Panc1 (cell line): ENCODE results near the gene WHRN. TPM values are rescaled to one million over a fixed set of nuclear protein-coding genes. Genes with fewer than 3 reads are reported as not detected.
A peak's percentile ranks its signal among the peaks of the same experiment; 100 is the strongest.

Experiments
- ATAC-seq: fragments of 200-7000 bp; cut with Tn5 transposase; 2 replicates; pipeline ENCODE4 v1.9.1; 2020; ENCODE audit warnings: mild to moderate bottlenecking, moderate library complexity
- BruUV-seq: library from RNA; stranded (reverse); fragments of 400-500 nt; replicated peaks from 2 replicates; lab custom pipeline; 2021; lab: Mats Ljungman, UMichigan
- CTCF ChIA-PET: fragments of 300-600 bp; sonication (Branson Sonifier 250); formaldehyde crosslinking; loops from one replicate; lab custom pipeline; 2022; ENCODE audit warnings: antibody characterized with exemption; lab: Charles Lee
- POLR2A ChIA-PET: fragments of 300-600 bp; sonication (Branson Sonifier 250); formaldehyde crosslinking; loops from one replicate; lab custom pipeline; 2022; ENCODE audit warnings: antibody characterized with exemption; lab: Charles Lee
- DNase-seq: peaks from one replicate; pipeline ENCODE4 v3.0.0-alpha.2; 2010; ENCODE audit warnings: low read depth, low spot score
- H3K27ac ChIP-seq: 2 replicates; pipeline ENCODE4 v1.5.1; 2011; ENCODE audit warnings: mild to moderate bottlenecking, low read length, inconsistent platforms
- H3K27me3 ChIP-seq: fragments of 200-500 bp; sonication (Bioruptor generic); 2 replicates; pipeline ENCODE4 v1.6.0; 2014; ENCODE audit warnings: low read length, inconsistent platforms; ENCODE audit not compliant: control insufficient read depth, insufficient read depth
- H3K36me3 ChIP-seq: fragments of 200-500 bp; sonication (Bioruptor generic); 2 replicates; pipeline ENCODE4 v1.5.1; 2014; ENCODE audit warnings: inconsistent platforms, mild to moderate bottlenecking, low read length, moderate library complexity; ENCODE audit not compliant: control insufficient read depth, insufficient read depth
- H3K4me1 ChIP-seq: 2 replicates; pipeline ENCODE4 v1.5.1; 2011; ENCODE audit warnings: inconsistent platforms, mild to moderate bottlenecking, low read length, moderate library complexity; ENCODE audit not compliant: control insufficient read depth, insufficient read depth
- H3K4me3 ChIP-seq, 2 experiments: 2 replicates each; pipeline ENCODE4 v1.5.1; 2011 to 2012; ENCODE audit warnings: low read depth in 2 of 2, low read length in 2 of 2, mild to moderate bottlenecking in 2 of 2, inconsistent platforms in 1 of 2, moderate library complexity in 1 of 2
- H3K9me3 ChIP-seq: fragments of 200-500 bp; sonication (Bioruptor generic); 2 replicates; pipeline ENCODE4 v1.5.1; 2014; ENCODE audit warnings: low read depth, mild to moderate bottlenecking, inconsistent platforms, low read length, moderate library complexity; ENCODE audit not compliant: control insufficient read depth, insufficient read depth
- POLR2AphosphoS5 ChIP-seq: IDR thresholded peaks from 2 replicates; pipeline ENCODE4 v1.6.1; 2012; ENCODE audit warnings: mild to moderate bottlenecking, low read depth, low read length, moderate library complexity
- REST ChIP-seq, 2 experiments: IDR thresholded peaks; 2 replicates each; pipeline ENCODE4 v1.6.1; 2011 to 2012; ENCODE audit warnings: low read depth in 2 of 2, control low read depth in 1 of 2, low read length in 1 of 2, mild to moderate bottlenecking in 1 of 2, moderate library complexity in 1 of 2; ENCODE audit not compliant: insufficient read depth in 1 of 2
- SIN3A ChIP-seq: IDR thresholded peaks from 2 replicates; pipeline ENCODE4 v1.6.1; 2012; ENCODE audit warnings: low read depth, mild to moderate bottlenecking, low read length, moderate library complexity, borderline replicate concordance; ENCODE audit not compliant: insufficient read depth
- TCF7L2 ChIP-seq: IDR thresholded peaks from 2 replicates; pipeline ENCODE4 v1.6.1; 2011; ENCODE audit warnings: mild to moderate bottlenecking, low read depth, low read length, inconsistent platforms
- in situ Hi-C: cut with HindIII; loops from 2 replicates; pipeline ENCODE4 v1.10.0; 2016; ENCODE audit warnings: low sequenced_read_pairs, low pct_unique_long_range_greater_than_20kb
- intact Hi-C: fragments of 100-400 bp; cut with micrococcal nuclease; formaldehyde crosslinking; loops from one replicate; pipeline ENCODE4 v1.10.0; 2022; ENCODE audit not compliant: unreplicated experiment
- total RNA-seq: library from RNA; stranded (reverse); gene quantifications from one replicate; pipeline ENCODE4 v1.2.1, GENCODE V29; 2021; ENCODE audit not compliant: unreplicated experiment
- TF ChIP-seq, protein P1 (sequence below): fragments of 450-650 bp; IDR thresholded peaks from 2 replicates; pipeline ENCODE4 v1.5.1; 2017; ENCODE audit warnings: mild to moderate bottlenecking

The WHRN gene
- total RNA-seq, 1 experiment from 2014 or later: 18.0 TPM

DNA sequence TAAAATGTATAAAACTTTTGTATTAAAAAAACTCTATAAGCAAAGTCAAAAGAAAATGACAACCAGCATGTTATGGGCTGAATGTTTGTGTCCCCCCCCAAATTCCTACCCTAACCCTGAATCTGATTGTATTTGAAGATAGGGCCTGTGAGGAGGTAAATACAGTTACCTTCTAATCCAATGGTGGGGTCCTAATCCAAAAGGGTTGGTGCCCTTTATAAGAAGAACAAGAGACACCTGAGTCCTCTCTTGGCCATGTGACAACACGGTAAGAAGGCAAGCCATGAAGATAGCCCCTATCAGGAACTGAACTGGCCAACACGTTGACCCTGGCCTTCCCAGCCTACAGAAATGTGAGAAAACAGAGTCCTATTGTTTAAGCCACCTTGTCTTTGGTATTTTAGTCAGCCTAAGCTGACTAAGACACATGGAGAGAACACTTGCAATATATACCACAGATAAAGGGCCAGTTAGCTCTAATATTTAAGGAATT lies 67.8 kb downstream of the WHRN start:
- Histone ChIP-seq H3K27me3 (no peaks in the 10 kb centered on the region), H3K4me3 (no peak overlapping the region), H3K4me1 (no peaks in the 10 kb centered on the region), H3K9me3 (no peaks in the 10 kb centered on the region), H3K27ac (no peak overlapping the region), H3K36me3 (no peaks in the 10 kb centered on the region)
- intact Hi-C loops: no loop called here
- TF ChIP-seq REST (IDR thresholded peaks at IDR 0.05; ENCODE audit: insufficient read depth in 1 of 2, low read depth in 2 of 2, low read length in 1 of 2) (no peak), POLR2AphosphoS5 (no peak), SIN3A (no peak), TCF7L2 (no peak)
- TF ChIP-seq, protein P1, sequence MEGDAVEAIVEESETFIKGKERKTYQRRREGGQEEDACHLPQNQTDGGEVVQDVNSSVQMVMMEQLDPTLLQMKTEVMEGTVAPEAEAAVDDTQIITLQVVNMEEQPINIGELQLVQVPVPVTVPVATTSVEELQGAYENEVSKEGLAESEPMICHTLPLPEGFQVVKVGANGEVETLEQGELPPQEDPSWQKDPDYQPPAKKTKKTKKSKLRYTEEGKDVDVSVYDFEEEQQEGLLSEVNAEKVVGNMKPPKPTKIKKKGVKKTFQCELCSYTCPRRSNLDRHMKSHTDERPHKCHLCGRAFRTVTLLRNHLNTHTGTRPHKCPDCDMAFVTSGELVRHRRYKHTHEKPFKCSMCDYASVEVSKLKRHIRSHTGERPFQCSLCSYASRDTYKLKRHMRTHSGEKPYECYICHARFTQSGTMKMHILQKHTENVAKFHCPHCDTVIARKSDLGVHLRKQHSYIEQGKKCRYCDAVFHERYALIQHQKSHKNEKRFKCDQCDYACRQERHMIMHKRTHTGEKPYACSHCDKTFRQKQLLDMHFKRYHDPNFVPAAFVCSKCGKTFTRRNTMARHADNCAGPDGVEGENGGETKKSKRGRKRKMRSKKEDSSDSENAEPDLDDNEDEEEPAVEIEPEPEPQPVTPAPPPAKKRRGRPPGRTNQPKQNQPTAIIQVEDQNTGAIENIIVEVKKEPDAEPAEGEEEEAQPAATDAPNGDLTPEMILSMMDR: no peak
- BruUV-seq: no TSS peak
- DNase-seq (no peak), ATAC-seq (no peak)
- in situ Hi-C loops: no loop called here
- CTCF ChIA-PET: no interaction called here
- POLR2A ChIA-PET: no interaction called here

GRCh38 chr9:114434878-114435311 lies 70.4 kb downstream of the WHRN start:
- POLR2A ChIA-PET: no interaction called here
- no peaks in the 10 kb centered on the region for H3K4me1 ChIP-seq
- H3K27me3 ChIP-seq: no peaks in the 10 kb centered on the region
- DNase-seq: peak; percentile 18
- H3K27ac ChIP-seq: no peak overlapping the region
- H3K36me3 ChIP-seq: no peaks in the 10 kb centered on the region
- intact Hi-C loops: no loop called here
- in situ Hi-C loops: no loop called here
- no peak overlapping the region for H3K4me3 ChIP-seq
- TF ChIP-seq, protein P1: peak; percentile 71
- no peak for TF ChIP-seq SIN3A
- CTCF ChIA-PET: interaction anchor here (1.1 kb wide), 1 partner anchor 218 kb away, joined by 3 read pairs; no protein-coding TSS in a partner anchor
- no TSS peak for BruUV-seq
- H3K9me3 ChIP-seq: no peaks in the 10 kb centered on the region
- ATAC-seq: peak; percentile 38; the same call in 1 of the 2 replicates
